ENCODE data around the gene SLC51B. TPM values are rescaled to one million over a fixed set of nuclear protein-coding genes. Genes with fewer than 3 reads are reported as not detected.

The SLC51B gene
- total and polyA plus RNA-seq, 2 experiments from 2014 or later: 6.5 to 8.6 TPM

DNA sequence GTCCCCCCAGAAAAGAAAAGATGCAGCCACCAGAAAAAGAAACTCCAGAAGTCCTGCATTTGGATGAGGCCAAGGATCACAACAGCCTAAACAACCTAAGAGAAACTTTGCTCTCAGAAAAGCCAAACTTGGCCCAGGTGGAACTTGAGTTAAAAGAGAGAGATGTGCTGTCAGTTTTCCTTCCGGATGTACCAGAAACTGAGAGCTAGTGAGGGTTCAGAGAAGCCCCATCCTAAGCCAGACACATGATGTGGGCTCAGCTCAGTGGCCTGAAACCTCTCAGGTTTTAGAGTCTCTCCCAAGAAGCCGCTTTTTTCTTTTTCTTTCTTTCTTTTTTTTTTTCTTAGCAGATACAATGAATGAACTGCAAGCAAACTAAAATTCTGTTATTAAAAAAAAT, 7.8 kb downstream of the SLC51B start:
- DNase-seq (ENCODE audit: low spot score): no peak
- peaks cover 20% of the 10 kb centered on the region for H3K4me1 ChIP-seq (ENCODE audit: insufficient read depth)

DNA sequence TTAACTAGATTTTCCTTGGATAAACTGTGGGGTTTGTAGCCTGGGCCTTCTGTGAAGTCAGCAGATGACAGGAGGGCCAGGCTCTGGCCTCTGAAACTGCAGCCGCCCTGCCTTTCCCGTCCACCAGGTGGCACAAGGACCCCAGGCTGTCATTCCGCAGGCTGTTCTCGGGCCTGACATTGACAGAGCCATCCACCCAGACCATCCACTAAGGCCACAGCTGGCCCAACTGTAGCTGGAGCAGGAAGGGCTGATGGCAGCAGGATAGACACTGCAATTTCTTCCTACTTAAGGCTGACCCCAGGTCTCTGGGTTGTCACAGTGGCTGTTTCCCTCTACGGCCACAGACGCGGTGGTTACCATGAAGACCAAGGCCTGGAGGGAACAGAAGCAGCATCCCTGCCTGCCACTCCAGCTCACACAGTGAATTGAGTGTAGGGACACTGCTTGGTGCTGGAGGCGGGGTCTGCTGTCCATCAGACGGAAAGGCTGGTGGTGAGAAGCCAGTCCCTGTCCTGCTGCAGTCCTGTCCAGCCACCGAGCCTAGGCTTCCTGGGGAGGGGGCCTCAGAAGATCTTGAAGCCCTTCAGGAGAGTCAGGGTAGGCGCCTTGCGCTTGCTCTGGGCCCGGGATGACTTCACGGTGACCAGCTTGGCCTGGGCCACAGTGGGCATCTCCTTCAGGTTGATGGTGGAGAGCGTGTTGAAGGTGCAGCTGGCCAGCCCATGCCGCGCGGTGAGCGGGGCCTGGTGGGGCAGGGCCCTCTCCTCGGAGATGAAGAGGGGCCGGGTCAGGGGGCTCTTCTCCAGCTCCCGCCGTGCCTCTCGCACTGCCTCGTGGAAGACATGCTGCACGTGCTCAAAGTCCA, 9.4 kb downstream of the SLC51B start:
- Histone ChIP-seq H3K36me3 (replicated peaks; ENCODE audit: insufficient read depth, low read depth) (no peaks in the 10 kb centered on the region), H3K27ac (peak overlapping the region; percentile 31), H3K27me3 (no peaks in the 10 kb centered on the region), H3K4me1 (ENCODE audit: insufficient read depth) (peaks cover 20% of the 10 kb centered on the region), H2AFZ (no peak overlapping the region), H3K79me2 (no peaks in the 10 kb centered on the region), H3K9me3 (ENCODE audit: low read depth) (no peaks in the 10 kb centered on the region), H3K9me2 (replicated peaks; ENCODE audit: insufficient read depth) (no peaks in the 10 kb centered on the region), H4K20me1 (ENCODE audit: insufficient read depth, poor library complexity, severe bottlenecking) (no peaks in the 10 kb centered on the region), H3K4me3 (no peak overlapping the region), H3K4me2 (no peak overlapping the region)
- DNase-seq (ENCODE audit: low spot score): peak; percentile 88
- no peak for TF ChIP-seq EZH2 (IDR thresholded peaks at IDR 0.05; ENCODE audit: borderline replicate concordance)
- TF ChIP-seq, protein P1, sequence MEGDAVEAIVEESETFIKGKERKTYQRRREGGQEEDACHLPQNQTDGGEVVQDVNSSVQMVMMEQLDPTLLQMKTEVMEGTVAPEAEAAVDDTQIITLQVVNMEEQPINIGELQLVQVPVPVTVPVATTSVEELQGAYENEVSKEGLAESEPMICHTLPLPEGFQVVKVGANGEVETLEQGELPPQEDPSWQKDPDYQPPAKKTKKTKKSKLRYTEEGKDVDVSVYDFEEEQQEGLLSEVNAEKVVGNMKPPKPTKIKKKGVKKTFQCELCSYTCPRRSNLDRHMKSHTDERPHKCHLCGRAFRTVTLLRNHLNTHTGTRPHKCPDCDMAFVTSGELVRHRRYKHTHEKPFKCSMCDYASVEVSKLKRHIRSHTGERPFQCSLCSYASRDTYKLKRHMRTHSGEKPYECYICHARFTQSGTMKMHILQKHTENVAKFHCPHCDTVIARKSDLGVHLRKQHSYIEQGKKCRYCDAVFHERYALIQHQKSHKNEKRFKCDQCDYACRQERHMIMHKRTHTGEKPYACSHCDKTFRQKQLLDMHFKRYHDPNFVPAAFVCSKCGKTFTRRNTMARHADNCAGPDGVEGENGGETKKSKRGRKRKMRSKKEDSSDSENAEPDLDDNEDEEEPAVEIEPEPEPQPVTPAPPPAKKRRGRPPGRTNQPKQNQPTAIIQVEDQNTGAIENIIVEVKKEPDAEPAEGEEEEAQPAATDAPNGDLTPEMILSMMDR (IDR thresholded peaks at IDR 0.05; ENCODE audit: poor library complexity): peak; percentile 93
- WGBS (ENCODE audit: low lambda C conversion rate, missing lambda C conversion rate): 77% methylated on average over 26 of the region's 26 CpGs

More for the DNA sequence above, 7.8 kb downstream of the SLC51B start:
- no peak overlapping the region for H3K4me2 ChIP-seq
- H3K27me3 ChIP-seq: no peaks in the 10 kb centered on the region
- no peaks in the 10 kb centered on the region for H3K9me3 ChIP-seq (ENCODE audit: low read depth)
- 96% methylated on average over 2 of the region's 2 CpGs for WGBS (ENCODE audit: low lambda C conversion rate, missing lambda C conversion rate)
- H4K20me1 ChIP-seq (ENCODE audit: insufficient read depth, poor library complexity, severe bottlenecking): no peaks in the 10 kb centered on the region
- H3K36me3 ChIP-seq (replicated peaks; ENCODE audit: insufficient read depth, low read depth): no peaks in the 10 kb centered on the region
- H2AFZ ChIP-seq: no peak overlapping the region
- TF ChIP-seq, protein P1 (IDR thresholded peaks at IDR 0.05; ENCODE audit: poor library complexity): no peak
- no peak for TF ChIP-seq EZH2phosphoT487 (IDR thresholded peaks at IDR 0.05; ENCODE audit: low read depth, severe bottlenecking, unreplicated experiment)
- no peak for TF ChIP-seq EZH2 (IDR thresholded peaks at IDR 0.05; ENCODE audit: borderline replicate concordance)
- no peaks in the 10 kb centered on the region for H3K79me2 ChIP-seq
- H3K27ac ChIP-seq: no peak overlapping the region
- no peaks in the 10 kb centered on the region for H3K9me2 ChIP-seq (replicated peaks; ENCODE audit: insufficient read depth)
- H3K4me3 ChIP-seq: no peak overlapping the region

DNA sequence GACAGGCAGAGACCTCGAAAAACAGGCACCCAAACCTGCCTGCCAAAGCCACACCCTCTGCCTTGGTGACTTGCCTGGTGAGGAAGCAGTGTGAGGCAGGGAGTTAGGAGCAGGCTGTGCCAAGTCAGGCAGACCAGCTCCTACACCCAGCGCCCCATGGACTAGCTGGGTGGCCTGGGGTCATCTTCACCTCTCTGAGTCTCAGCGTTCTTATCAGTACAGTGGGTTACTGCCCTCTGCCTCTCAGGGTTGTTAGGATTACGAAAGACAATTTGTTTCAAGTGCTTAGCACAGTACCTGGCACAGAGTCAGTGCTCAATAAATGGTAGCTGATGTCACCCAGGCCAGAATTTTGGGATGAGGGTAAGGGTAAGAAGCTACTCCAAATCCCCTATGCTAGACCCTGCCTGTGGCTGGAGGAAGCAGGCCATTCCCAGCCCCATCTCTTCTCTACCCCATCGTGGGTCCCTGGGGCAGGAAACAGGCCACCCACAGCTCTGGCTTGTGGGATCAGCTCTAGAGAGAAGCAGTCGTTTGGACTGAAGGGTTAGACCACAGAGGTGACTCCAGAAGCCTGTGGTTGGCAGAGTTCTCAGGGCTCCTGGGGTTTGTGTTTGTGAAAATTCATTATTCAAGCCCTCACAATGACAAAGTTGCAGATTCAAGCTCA, 10.1 kb downstream of the SLC51B start:
- Histone ChIP-seq H3K4me3 (no peak overlapping the region), H4K20me1 (ENCODE audit: insufficient read depth, poor library complexity, severe bottlenecking) (no peaks in the 10 kb centered on the region), H3K36me3 (replicated peaks; ENCODE audit: insufficient read depth, low read depth) (no peaks in the 10 kb centered on the region), H3K9me3 (ENCODE audit: low read depth) (no peaks in the 10 kb centered on the region), H3K27me3 (no peaks in the 10 kb centered on the region), H3K4me1 (ENCODE audit: insufficient read depth) (peaks cover 20% of the 10 kb centered on the region), H3K9me2 (replicated peaks; ENCODE audit: insufficient read depth) (no peaks in the 10 kb centered on the region), H3K4me2 (no peak overlapping the region), H2AFZ (no peak overlapping the region), H3K27ac (no peak overlapping the region), H3K79me2 (no peaks in the 10 kb centered on the region)
- DNase-seq (ENCODE audit: low spot score): no peak
- TF ChIP-seq, protein P1 (IDR thresholded peaks at IDR 0.05; ENCODE audit: poor library complexity): no peak
- no peak for TF ChIP-seq EZH2 (IDR thresholded peaks at IDR 0.05; ENCODE audit: borderline replicate concordance)
- no peak for TF ChIP-seq EZH2phosphoT487 (IDR thresholded peaks at IDR 0.05; ENCODE audit: low read depth, severe bottlenecking, unreplicated experiment)
- WGBS (ENCODE audit: low lambda C conversion rate, missing lambda C conversion rate): 70% methylated on average over 6 of the region's 6 CpGs

Data from hepatocyte (in vitro differentiated cells).